Stimulated activated CD8-positive, alpha-beta memory T cell treated with anti-CD3 and anti-CD28 coated beads, Interleukin-7, amount 100 ng/mL, for 4 hours (primary cell): ENCODE data around the gene GRM7.

Experiments used
- DNase-seq, 2 donors: peaks; one replicate each; pipeline ENCODE4 v3.0.0-alpha.2; 2020; ENCODE audit warnings: low read depth in 2 of 2

The GRM7 gene

GRCh38 chr3:6971933-6972332 lies 111.0 kb downstream of the GRM7 start:
- no peak for DNase-seq

DNA sequence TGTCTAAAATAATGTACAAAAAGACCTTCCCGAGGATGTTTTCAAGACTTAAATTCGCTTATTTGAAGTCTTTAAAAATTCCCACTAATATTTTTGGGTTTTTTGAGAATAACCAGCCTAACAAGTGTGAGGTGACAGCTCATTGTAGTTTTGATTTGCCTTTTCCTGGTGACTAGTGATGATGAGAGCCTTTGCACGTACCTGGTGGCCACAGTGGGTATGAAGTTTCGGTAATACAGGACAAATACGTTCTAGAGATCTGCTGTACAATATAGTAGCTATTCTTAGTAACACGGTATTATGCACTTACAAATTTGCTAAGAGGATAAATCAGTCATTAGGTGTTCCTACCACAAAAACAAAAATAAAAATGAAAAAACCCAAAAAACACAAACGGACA lies 124.9 kb downstream of the GRM7 start:
- DNase-seq = no peak

- DNase-seq = no peak
Measured at GRCh38 chr3:6989608-6990291, 128.8 kb downstream of the GRM7 start.

DNA sequence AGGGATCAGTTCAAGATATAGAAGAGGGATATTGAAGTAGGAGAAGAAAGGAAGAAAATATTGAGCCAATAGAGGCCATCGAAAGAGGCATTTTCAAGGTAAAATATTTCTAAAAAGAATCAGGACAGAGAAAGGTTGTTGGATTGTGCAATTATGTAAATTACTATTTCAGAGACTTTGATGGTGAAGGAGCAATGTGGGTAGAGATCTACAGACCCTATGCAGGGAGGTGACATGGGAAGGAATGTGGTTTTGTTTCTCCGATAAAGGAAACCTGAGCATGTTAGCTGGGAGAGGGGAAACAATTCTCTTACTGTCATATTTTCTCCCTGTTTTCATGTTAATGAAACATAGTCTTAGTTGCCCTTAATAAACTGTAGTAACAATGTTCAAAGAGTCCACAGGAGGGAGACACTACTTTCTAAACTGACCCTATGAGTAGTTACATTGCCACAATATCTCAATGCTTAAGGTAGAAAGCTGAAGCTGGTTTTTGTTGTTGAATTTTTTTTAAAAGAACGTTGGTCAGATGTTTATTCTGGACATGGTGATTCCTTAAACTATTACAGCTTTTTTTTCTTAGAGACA lies 133.3 kb downstream of the GRM7 start:
- DNase-seq = no peak

GRCh38 chr3:7000501-7000900 lies 139.6 kb downstream of the GRM7 start:
- DNase-seq = no peak

DNA sequence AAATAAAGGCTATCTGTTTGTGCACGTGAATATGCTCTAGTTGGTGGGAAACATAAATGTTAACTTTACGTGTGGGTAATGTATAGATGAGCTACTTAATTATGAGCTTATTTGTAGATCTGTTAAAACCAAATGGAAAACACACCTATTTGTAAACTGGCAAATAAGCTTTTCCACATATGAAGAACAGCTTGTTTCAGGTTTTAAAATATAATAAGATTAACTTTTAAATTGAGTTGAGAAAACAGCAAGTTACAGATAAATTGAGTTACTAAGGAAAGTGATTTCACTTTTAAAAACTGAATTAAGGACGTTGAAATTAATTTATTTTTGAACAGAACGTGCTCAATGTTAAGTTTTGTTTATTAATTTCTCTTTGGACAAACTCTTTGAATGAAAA lies 140.5 kb downstream of the GRM7 start:
- DNase-seq = no peak

GRCh38 chr3:7015683-7016440 lies 154.9 kb downstream of the GRM7 start:
- DNase-seq = no peak

DNA sequence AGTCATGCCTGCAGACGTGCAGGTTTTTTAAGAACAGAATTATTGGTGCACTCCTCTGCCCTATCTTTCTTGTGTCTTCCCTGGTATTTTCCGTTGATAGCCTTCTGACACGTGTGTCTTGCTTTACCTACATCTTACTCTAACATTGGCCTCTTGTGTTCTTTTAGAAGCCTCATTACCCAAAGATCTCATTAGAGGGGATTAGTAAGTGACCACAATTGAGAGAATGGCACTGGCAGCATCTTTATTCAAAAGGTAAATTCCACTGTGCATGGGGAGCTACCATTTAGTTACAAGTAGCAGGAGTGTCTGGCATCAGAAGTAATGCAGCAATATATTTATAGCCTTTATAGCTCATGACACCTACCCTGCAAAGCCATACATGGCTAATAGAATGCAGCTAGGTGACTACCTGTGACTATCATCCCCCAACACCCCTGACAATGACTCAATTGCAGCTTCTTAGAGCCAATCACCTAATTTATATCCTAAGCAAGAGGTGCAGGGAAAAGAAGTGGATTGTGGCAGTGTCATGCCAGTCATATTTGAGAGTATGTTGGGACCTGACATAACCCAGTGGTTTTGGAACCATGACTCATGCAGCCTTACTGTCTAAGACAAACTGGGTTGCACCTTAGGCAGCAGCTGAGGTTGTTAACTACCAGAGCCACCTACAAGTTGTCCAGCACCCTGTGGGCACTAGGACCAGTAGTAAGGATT lies 164.8 kb downstream of the GRM7 start:
- no peak for DNase-seq

- DNase-seq = no peak
Measured at GRCh38 chr3:7029562-7029961, 168.6 kb downstream of the GRM7 start.

DNA sequence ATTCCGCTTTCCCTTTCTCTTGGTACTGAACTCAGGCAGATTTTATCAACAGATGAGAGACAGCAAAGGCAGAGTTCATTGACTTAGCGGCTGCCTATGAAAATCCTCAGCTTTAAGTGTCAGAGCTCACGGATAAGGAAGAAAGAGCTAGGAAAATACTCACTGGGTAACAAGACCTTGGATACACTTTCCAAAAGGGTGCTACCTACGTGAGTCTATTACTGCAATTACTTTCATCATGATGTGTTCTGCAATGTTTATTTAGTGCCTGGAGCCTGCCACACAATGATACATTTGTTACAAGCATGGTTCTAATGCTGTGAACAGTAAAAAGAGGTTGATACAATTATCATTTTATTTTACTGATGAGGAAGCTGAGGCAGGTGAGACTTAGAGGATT lies 177.5 kb downstream of the GRM7 start:
- DNase-seq = no peak

- no peak for DNase-seq
Measured at GRCh38 chr3:7062714-7063113, 201.8 kb downstream of the GRM7 start.

GRCh38 chr3:7070461-7070860 lies 209.5 kb downstream of the GRM7 start:
- no peak for DNase-seq

- DNase-seq = no peak
Measured at GRCh38 chr3:7074217-7074616, 213.3 kb downstream of the GRM7 start.

- DNase-seq = no peak
Measured at GRCh38 chr3:7075117-7075516, 214.2 kb downstream of the GRM7 start.

DNA sequence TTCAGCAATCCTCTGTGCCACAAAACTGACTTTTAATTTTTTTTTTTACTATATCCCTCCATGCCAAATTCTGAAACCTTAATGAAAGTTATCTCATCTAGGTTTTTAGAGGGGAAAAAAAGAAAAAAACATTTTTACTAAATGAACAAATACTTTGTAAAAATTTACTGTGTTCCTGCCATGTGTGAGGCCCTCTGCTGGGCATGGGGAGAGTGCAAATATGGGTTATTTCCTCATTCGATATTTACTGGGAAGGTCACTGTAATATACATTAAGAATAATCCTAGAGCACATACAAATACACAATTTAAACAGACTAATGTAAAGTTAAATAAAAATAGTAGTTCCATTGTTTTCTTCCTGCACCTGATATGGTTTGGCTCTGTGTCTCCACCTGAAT lies 215.0 kb downstream of the GRM7 start:
- no peak for DNase-seq

GRCh38 chr3:7082244-7082643 lies 221.3 kb downstream of the GRM7 start:
- no peak for DNase-seq

GRCh38 chr3:7086417-7086816 lies 225.5 kb downstream of the GRM7 start:
- no peak for DNase-seq

DNA sequence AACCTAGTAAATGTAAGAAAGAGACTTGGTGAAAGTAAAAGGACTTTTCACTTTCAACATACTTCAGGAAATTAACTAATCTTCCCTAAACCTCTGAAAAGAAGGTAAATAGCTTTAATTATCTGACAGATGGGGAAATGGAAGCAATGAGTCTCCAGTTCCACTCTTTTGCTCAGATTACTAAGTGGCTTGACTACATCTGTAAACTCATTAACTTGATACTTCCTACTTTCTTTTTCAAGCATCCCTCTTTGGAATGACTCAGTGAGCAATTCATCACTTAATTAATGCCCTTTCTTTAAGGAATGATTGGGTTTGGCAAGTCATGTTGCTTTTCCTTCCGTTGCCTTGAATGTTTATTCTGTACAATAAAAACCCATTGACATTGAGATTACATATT lies 234.2 kb downstream of the GRM7 start:
- DNase-seq = no peak

GRCh38 chr3:7100136-7100535 lies 239.2 kb downstream of the GRM7 start:
- no peak for DNase-seq

- no peak for DNase-seq
Measured at GRCh38 chr3:7106635-7107034, 245.7 kb downstream of the GRM7 start.

DNA sequence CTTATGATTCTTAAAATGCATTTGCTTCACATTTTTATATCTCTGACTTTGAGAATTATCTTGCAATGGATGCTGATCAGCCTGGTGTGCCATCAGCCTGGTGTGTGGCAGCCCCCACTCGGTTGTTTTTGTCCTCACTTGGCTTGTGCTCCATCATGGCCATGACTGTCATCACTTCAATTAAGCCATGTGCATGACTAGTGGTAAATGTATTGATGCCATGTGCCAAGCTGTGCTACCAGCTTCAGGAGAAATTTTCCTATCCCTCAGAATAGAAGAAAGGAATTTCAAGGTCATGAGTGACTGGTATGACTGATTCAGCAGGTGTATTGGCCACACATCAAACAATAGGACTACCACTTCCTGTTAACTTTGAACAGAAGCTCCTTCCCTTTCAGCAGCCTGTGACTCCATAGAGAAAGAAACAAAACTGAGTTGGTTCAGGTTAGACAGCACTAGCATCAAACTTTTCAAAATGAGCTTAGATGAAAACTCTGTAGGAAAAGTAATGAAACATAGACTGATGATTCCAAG lies 251.7 kb downstream of the GRM7 start:
- DNase-seq = no peak

- no peak for DNase-seq
Measured at GRCh38 chr3:7144697-7145308, 283.9 kb downstream of the GRM7 start.
